IMR-90 (cell line): Measurements from ENCODE around the gene ALPK3. TPM values are rescaled to one million over a fixed set of nuclear protein-coding genes. Genes with fewer than 3 reads are reported as not detected.

Experiments
- ATAC-seq: fragments of 200-7000 bp; cut with Tn5 transposase; 2 replicates; pipeline ENCODE4 v1.9.1; 2020; ENCODE audit warnings: low read depth, mild to moderate bottlenecking, moderate library complexity
- BruUV-seq: library from RNA; stranded (reverse); fragments of 400-500 nt; replicated peaks from 2 replicates; lab custom pipeline; 2021; lab: Mats Ljungman, UMichigan
- CTCF ChIA-PET: fragments of 300-600 bp; formaldehyde crosslinking; extraction: SDS; loops from one replicate; lab custom pipeline; 2021; ENCODE audit warnings: antibody characterized with exemption; lab: Yijun Ruan, JAX
- POLR2A ChIA-PET: fragments of 300-600 bp; sonication (Branson Sonifier 250); formaldehyde crosslinking; loops from one replicate; lab custom pipeline; 2022; ENCODE audit warnings: antibody characterized with exemption; ENCODE audit not compliant: unreplicated experiment; lab: Charles Lee
- DNase-seq: peaks from one replicate; pipeline ENCODE4 v3.0.0; 2013
- H2AFZ ChIP-seq: replicated peaks from 2 replicates; pipeline ENCODE3; 2013; ENCODE audit warnings: low read length, mild to moderate bottlenecking; ENCODE audit not compliant: poor library complexity
- H2AK5ac ChIP-seq: 2 replicates; pipeline ENCODE4 v1.6.1; 2013; ENCODE audit warnings: low read depth, low read length, inconsistent platforms
- H2AK9ac ChIP-seq: replicated peaks from 2 replicates; pipeline ENCODE3; 2013; ENCODE audit warnings: mild to moderate bottlenecking, low read depth, low read length, moderate library complexity; ENCODE audit not compliant: poor library complexity
- H2BK120ac ChIP-seq: 2 replicates; pipeline ENCODE4 v1.6.1; 2013; ENCODE audit warnings: low read depth, low read length, inconsistent platforms
- H2BK15ac ChIP-seq: 3 replicates; pipeline ENCODE4 v1.6.1; 2013; ENCODE audit warnings: low read depth, low read length, inconsistent platforms
- H2BK20ac ChIP-seq: 2 replicates; pipeline ENCODE4 v1.6.1; 2013; ENCODE audit warnings: low read depth, mild to moderate bottlenecking, inconsistent platforms, low read length, moderate library complexity
- H2BK5ac ChIP-seq: 2 replicates; pipeline ENCODE4 v1.6.1; 2013; ENCODE audit warnings: mild to moderate bottlenecking, low read depth, low read length, inconsistent platforms; ENCODE audit not compliant: poor library complexity, severe bottlenecking
- H3K14ac ChIP-seq: replicated peaks from 2 replicates; pipeline ENCODE4 v1.6.1; 2013; ENCODE audit warnings: low read depth, low read length, inconsistent platforms
- H3K18ac ChIP-seq: 2 replicates; pipeline ENCODE4 v1.6.1; 2013; ENCODE audit warnings: low read depth, low read length, control low read depth
- H3K23ac ChIP-seq: 2 replicates; pipeline ENCODE4 v1.6.1; 2013; ENCODE audit warnings: low read depth, low read length, inconsistent platforms
- H3K27ac ChIP-seq: 2 replicates; pipeline ENCODE4 v1.5.1; 2013; ENCODE audit warnings: mild to moderate bottlenecking, control low read depth, low read length; ENCODE audit not compliant: insufficient read depth
- H3K27me3 ChIP-seq: 2 replicates; pipeline ENCODE4 v1.6.1; 2013; ENCODE audit warnings: low read length; ENCODE audit not compliant: control insufficient read depth, insufficient read depth
- H3K36me3 ChIP-seq: 2 replicates; pipeline ENCODE4 v1.6.1; 2013; ENCODE audit warnings: low read length, mixed read lengths; ENCODE audit not compliant: control insufficient read depth, insufficient read depth
- H3K4ac ChIP-seq: 2 replicates; pipeline ENCODE4 v1.6.1; 2013; ENCODE audit warnings: low read depth, low read length, inconsistent platforms
- H3K4me1 ChIP-seq: 2 replicates; pipeline ENCODE4 v1.6.1; 2013; ENCODE audit warnings: low read length, mixed read lengths; ENCODE audit not compliant: control insufficient read depth, insufficient read depth
- H3K4me2 ChIP-seq: 2 replicates; pipeline ENCODE4 v1.6.1; 2013; ENCODE audit warnings: low read depth, mild to moderate bottlenecking, control low read depth, low read length, moderate library complexity
- H3K4me3 ChIP-seq: 2 replicates; pipeline ENCODE4 v1.5.1; 2013; ENCODE audit warnings: low read depth, mild to moderate bottlenecking, control low read depth, low read length, moderate library complexity; ENCODE audit not compliant: insufficient read depth
- H3K56ac ChIP-seq: 2 replicates; pipeline ENCODE4 v1.6.1; 2013; ENCODE audit warnings: low read length, inconsistent platforms; ENCODE audit not compliant: insufficient read depth; ENCODE audit errors: extremely low read depth
- H3K79me1 ChIP-seq, 2 experiments: 2 replicates each; pipeline ENCODE4 v1.6.1; 2013; ENCODE audit warnings: low read length in 2 of 2, inconsistent platforms in 1 of 2, low read depth in 1 of 2
- H3K9ac ChIP-seq: 2 replicates; pipeline ENCODE4 v1.6.1; 2013; ENCODE audit warnings: low read depth, low read length, control low read depth
- H3K9me1 ChIP-seq: 2 replicates; pipeline ENCODE4 v1.6.1; 2013; ENCODE audit warnings: low read length, inconsistent platforms; ENCODE audit not compliant: insufficient read depth
- H3K9me3 ChIP-seq: 2 replicates; pipeline ENCODE4 v1.6.1; 2013; ENCODE audit warnings: low read length; ENCODE audit not compliant: control insufficient read depth, insufficient read depth
- H4K20me1 ChIP-seq: 2 replicates; pipeline ENCODE4 v1.6.1; 2013; ENCODE audit warnings: low read length, inconsistent platforms; ENCODE audit not compliant: insufficient read depth
- H4K5ac ChIP-seq: 2 replicates; pipeline ENCODE4 v1.6.1; 2013; ENCODE audit warnings: mild to moderate bottlenecking, low read depth, low read length, control low read depth
- H4K8ac ChIP-seq, 2 experiments: 2 replicates each; pipeline ENCODE4 v1.6.1; 2013; ENCODE audit warnings: low read depth in 2 of 2, low read length in 2 of 2, control low read depth in 1 of 2, inconsistent platforms in 1 of 2
- H4K91ac ChIP-seq: 2 replicates; pipeline ENCODE4 v1.6.1; 2013; ENCODE audit warnings: low read depth, low read length, inconsistent platforms; ENCODE audit not compliant: insufficient read depth
- CEBPB ChIP-seq: IDR thresholded peaks from 2 replicates; pipeline ENCODE4 v1.6.1; 2012; ENCODE audit warnings: low read depth, low read length, improper control_type of control experiment
- MAFK ChIP-seq: IDR thresholded peaks from 2 replicates; pipeline ENCODE4 v1.6.1; 2012; ENCODE audit warnings: low read depth, low read length, improper control_type of control experiment
- MAZ ChIP-seq: IDR thresholded peaks from 2 replicates; pipeline ENCODE4 v1.6.1; 2012; ENCODE audit warnings: low read depth, mild to moderate bottlenecking, low read length, improper control_type of control experiment, moderate library complexity, borderline replicate concordance
- NFE2L2 ChIP-seq: fragments of 150-350 bp; IDR thresholded peaks from 2 replicates; pipeline ENCODE4 v1.6.1; 2016; ENCODE audit warnings: low read depth, mild to moderate bottlenecking, low read length
- POLR2A ChIP-seq: IDR thresholded peaks from 2 replicates; pipeline ENCODE4 v1.6.1; 2012; ENCODE audit warnings: mild to moderate bottlenecking, low read depth, low read length
- SMC3 ChIP-seq: fragments of 150-350 bp; IDR thresholded peaks from 2 replicates; pipeline ENCODE4 v1.6.1; 2016; ENCODE audit warnings: low read depth, mild to moderate bottlenecking, antibody characterized with exemption, low read length, moderate library complexity
- WGBS, 2 experiments: methylation state at CpG; one replicate each; pipeline versions ENCODE4 v1.1.5 to v1.1.7; 2013; ENCODE audit warnings: missing lambda C conversion rate in 2 of 2; ENCODE audit not compliant: insufficient read length in 1 of 2; ENCODE audit errors: extremely low coverage in 2 of 2; 5-methylcytosine and 5-hydroxymethylcytosine counted together
- dilution Hi-C: fragments of 300-500 bp; cut with HindIII; formaldehyde crosslinking; loops from one replicate; pipeline ENCODE4 v1.14.3; 2018; ENCODE audit warnings: low sequenced_read_pairs; ENCODE audit not compliant: unreplicated experiment
- in situ Hi-C: fragments of 300-500 bp; cut with MboI; formaldehyde crosslinking; loops from 3 replicates; pipeline ENCODE4 v1.14.3; 2019; ENCODE audit warnings: low sequenced_read_pairs, inconsistent platforms, mixed read lengths
- intact Hi-C: fragments of 100-400 bp; cut with micrococcal nuclease; formaldehyde crosslinking; loops from 2 replicates; pipeline ENCODE4 v1.10.0; 2022
- polyA plus RNA-seq, 3 experiments: library from polyadenylated mRNA; depleted of rRNA; stranded (reverse); fragments of >200 nt; gene quantifications; 2 replicates each; pipeline ENCODE4 v1.2.3, GENCODE V29; 2012; ENCODE audit warnings: low replicate concordance in 1 of 3
- total RNA-seq: library from RNA; depleted of rRNA; stranded (reverse); fragments of >200 nt; gene quantifications from 2 replicates; pipeline ENCODE4 v1.2.3, GENCODE V29; 2012
- TF ChIP-seq, protein P1 (sequence below): fragments of 150-350 bp; IDR thresholded peaks from 2 replicates; pipeline ENCODE4 v1.6.1; 2016; ENCODE audit warnings: low read depth, mild to moderate bottlenecking, low read length, moderate library complexity, borderline replicate concordance

ALPK3 gene
- total and polyA plus RNA-seq, 2 of the 4 experiments (the other 2 are of a cell fraction): under 0.01 to 0.26 TPM

- CTCF ChIA-PET: no interaction called here
- no peak overlapping the region for H3K23ac ChIP-seq
- no peak overlapping the region for H2AFZ ChIP-seq
- H2BK15ac ChIP-seq: no peak overlapping the region
- H3K27ac ChIP-seq: no peak overlapping the region
- no peak overlapping the region for H2BK5ac ChIP-seq
- intact Hi-C loops: no loop called here
- DNase-seq (no peak), ATAC-seq (no peak)
- H2AK5ac ChIP-seq: no peak overlapping the region
- H4K5ac ChIP-seq: no peak overlapping the region
- H3K4me2 ChIP-seq: no peak overlapping the region
- no peak overlapping the region for H3K4me3 ChIP-seq
- 86 to 100% methylated on average over 1 of the region's 3 CpGs for WGBS, 2 experiments
- H3K27me3 ChIP-seq: no peaks in the 10 kb centered on the region
- H2AK9ac ChIP-seq: no peak overlapping the region
- H2BK120ac ChIP-seq: no peak overlapping the region
- H3K36me3 ChIP-seq: no peaks in the 10 kb centered on the region
- no peak overlapping the region for H3K9ac ChIP-seq
- no peak overlapping the region for H3K4ac ChIP-seq
- no peak overlapping the region for H3K14ac ChIP-seq
- no peak overlapping the region for H3K56ac ChIP-seq
- H3K4me1 ChIP-seq: peaks cover 13% of the 10 kb centered on the region
- no peaks in the 10 kb centered on the region for H3K9me3 ChIP-seq
- in situ Hi-C loops: no loop called here
- H3K18ac ChIP-seq: no peak overlapping the region
- H4K20me1 ChIP-seq: no peaks in the 10 kb centered on the region
- H3K9me1 ChIP-seq: peaks cover 17% of the 10 kb centered on the region
- POLR2A ChIA-PET: no interaction called here
- TF ChIP-seq MAZ (no peak), CEBPB (no peak), MAFK (no peak), SMC3 (no peak), POLR2A (no peak), NFE2L2 (no peak)
- TF ChIP-seq, protein P1, sequence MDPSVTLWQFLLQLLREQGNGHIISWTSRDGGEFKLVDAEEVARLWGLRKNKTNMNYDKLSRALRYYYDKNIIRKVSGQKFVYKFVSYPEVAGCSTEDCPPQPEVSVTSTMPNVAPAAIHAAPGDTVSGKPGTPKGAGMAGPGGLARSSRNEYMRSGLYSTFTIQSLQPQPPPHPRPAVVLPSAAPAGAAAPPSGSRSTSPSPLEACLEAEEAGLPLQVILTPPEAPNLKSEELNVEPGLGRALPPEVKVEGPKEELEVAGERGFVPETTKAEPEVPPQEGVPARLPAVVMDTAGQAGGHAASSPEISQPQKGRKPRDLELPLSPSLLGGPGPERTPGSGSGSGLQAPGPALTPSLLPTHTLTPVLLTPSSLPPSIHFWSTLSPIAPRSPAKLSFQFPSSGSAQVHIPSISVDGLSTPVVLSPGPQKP: no peak
- no peak overlapping the region for H4K91ac ChIP-seq
- H3K79me1 ChIP-seq: no peaks in the 10 kb centered on the region
- no peak overlapping the region for H4K8ac ChIP-seq
- H2BK20ac ChIP-seq: no peak overlapping the region
- dilution Hi-C loops: no loop called here
- BruUV-seq: no TSS peak
Observed at GRCh38 chr15:84909029-84909428, 91.9 kb downstream of the ALPK3 start.
